ENCODE measurements around the gene NUP50. TPM values are rescaled to one million over a fixed set of nuclear protein-coding genes. Genes with fewer than 3 reads are reported as not detected.

Gene NUP50
- total RNA-seq, 6 experiments from 2014 or later = 26.4 to 57.2 (median 31.4) TPM

- intact Hi-C loops (cut with DNase I) = no loop called here
- no peak for DNase-seq
- Histone ChIP-seq H3K27me3 (no peaks in the 10 kb centered on the region), H3K4me1 (no peaks in the 10 kb centered on the region), H3K4me3 (no peak overlapping the region), H3K27ac (no peak overlapping the region), H3K36me3 (peaks cover 0 to 45% (median 7%) of the 10 kb centered on the region in 4 donors), H3K9me3 (no peaks in the 10 kb centered on the region)
- WGBS (ENCODE audit: insufficient coverage, low coverage, low lambda C conversion rate, missing lambda C conversion rate) = no CpG with 5 or more reads among the region's 9 CpGs
- TF ChIP-seq CTCF (IDR thresholded peaks at IDR 0.05) = no peak
- TF ChIP-seq POLR2A (IDR thresholded peaks at IDR 0.05) = no peak
- no peak for ATAC-seq
Measured at GRCh38 chr22:45200230-45200629, 36.5 kb downstream of the NUP50 start.

GRCh38 chr22:45200860-45201511 lies 37.3 kb downstream of the NUP50 start:
- no peaks in the 10 kb centered on the region for H3K4me1 ChIP-seq
- no peak for TF ChIP-seq CTCF (IDR thresholded peaks at IDR 0.05)
- no peak for TF ChIP-seq POLR2A (IDR thresholded peaks at IDR 0.05)
- no peaks in the 10 kb centered on the region for H3K27me3 ChIP-seq
- ATAC-seq (no peak), DNase-seq (no peak)
- H3K9me3 ChIP-seq = no peaks in the 10 kb centered on the region
- no peak overlapping the region for H3K27ac ChIP-seq
- peaks cover 0 to 43% (median 7%) of the 10 kb centered on the region in 4 donors for H3K36me3 ChIP-seq
- H3K4me3 ChIP-seq = no peak overlapping the region
- WGBS (ENCODE audit: insufficient coverage, low coverage, low lambda C conversion rate, missing lambda C conversion rate) = no CpG with 5 or more reads among the region's 18 CpGs
- intact Hi-C loops (cut with DNase I) = no loop called here

GRCh38 chr22:45201678-45202332 lies 38.1 kb downstream of the NUP50 start:
- Histone ChIP-seq H3K4me3 (no peak overlapping the region), H3K36me3 (peaks cover 0 to 35% (median 7%) of the 10 kb centered on the region in 4 donors), H3K27me3 (no peaks in the 10 kb centered on the region), H3K27ac (no peak overlapping the region), H3K9me3 (no peaks in the 10 kb centered on the region), H3K4me1 (no peaks in the 10 kb centered on the region)
- DNase-seq (no peak), ATAC-seq (no peak)
- WGBS (ENCODE audit: insufficient coverage, low coverage, low lambda C conversion rate, missing lambda C conversion rate) = 43% methylated on average over 7 of the region's 9 CpGs
- TF ChIP-seq CTCF (IDR thresholded peaks at IDR 0.05) (no peak), POLR2A (IDR thresholded peaks at IDR 0.05) (no peak)
- intact Hi-C loops (cut with DNase I) = no loop called here

GRCh38 chr22:45202333-45203149 lies 38.8 kb downstream of the NUP50 start:
- WGBS (ENCODE audit: insufficient coverage, low coverage, low lambda C conversion rate, missing lambda C conversion rate) = 96% methylated on average over 4 of the region's 36 CpGs
- Histone ChIP-seq H3K4me1 (no peaks in the 10 kb centered on the region), H3K36me3 (peaks cover 0 to 27% (median 6%) of the 10 kb centered on the region in 4 donors), H3K27ac (no peak overlapping the region), H3K9me3 (no peaks in the 10 kb centered on the region), H3K27me3 (no peaks in the 10 kb centered on the region), H3K4me3 (no peak overlapping the region)
- no peak for TF ChIP-seq POLR2A (IDR thresholded peaks at IDR 0.05)
- no peak for TF ChIP-seq CTCF (IDR thresholded peaks at IDR 0.05)
- intact Hi-C loops (cut with DNase I) = no loop called here
- no peak for ATAC-seq
- peak in 1 of 3 donors; percentile 47 for DNase-seq

Measured in right lobe of liver (tissue), 6 donors.